GM18909 (cell line): ENCODE measurements around the gene CDK5R2.

ENCODE experiments used
- ATAC-seq: cut with Tn5 transposase; IDR thresholded peaks from one replicate; pipeline ENCODE4 v1.9.1; 2021; ENCODE audit warnings: mild to moderate bottlenecking; ENCODE audit not compliant: unreplicated experiment, poor library complexity

Gene CDK5R2

DNA sequence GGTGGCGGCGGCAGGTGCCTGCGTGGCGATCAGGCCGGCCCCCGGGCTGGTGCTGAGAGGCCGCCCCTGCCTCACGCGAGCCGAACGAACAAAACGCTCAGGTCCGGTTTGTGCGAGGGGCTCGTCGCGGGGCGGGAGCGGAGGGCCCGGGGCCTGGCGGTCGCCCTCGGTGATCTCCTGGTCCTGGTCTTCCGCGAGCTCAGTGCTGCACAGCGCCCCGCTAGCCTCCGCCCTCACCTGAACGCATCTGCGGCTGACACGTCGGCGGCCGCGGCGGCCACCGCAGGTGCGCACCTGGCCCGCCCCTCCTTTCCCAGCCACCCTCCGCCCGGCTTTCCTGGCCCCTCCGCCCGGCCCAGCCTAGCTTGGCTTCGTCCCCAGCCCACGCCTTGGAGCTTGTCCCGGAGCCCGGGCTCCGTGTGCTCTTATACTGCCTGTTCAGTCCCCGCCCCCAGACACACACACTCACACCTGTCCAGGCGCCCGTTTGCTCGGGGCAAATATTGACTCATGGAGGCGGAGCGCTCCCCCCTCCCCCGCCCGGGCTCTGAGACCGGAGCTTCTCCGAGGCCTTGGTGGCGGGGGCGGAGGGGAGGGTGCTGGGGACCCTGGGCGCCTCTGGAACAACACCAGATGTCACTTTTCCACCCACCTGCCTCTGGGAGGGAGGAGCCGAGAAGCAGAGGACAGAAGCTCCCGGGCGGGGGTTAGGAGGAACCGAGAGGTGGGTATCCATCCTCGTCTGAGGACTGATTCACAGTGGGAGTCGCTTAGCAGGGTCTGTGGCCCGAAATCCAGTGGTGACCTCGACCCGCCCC, 42.3 kb downstream of the CDK5R2 start:
- no peak for ATAC-seq

- ATAC-seq = no peak
Measured at GRCh38 chr2:219002395-219003266, 43.2 kb downstream of the CDK5R2 start.

- no peak for ATAC-seq
Measured at GRCh38 chr2:219003267-219003634, 43.8 kb downstream of the CDK5R2 start.

DNA sequence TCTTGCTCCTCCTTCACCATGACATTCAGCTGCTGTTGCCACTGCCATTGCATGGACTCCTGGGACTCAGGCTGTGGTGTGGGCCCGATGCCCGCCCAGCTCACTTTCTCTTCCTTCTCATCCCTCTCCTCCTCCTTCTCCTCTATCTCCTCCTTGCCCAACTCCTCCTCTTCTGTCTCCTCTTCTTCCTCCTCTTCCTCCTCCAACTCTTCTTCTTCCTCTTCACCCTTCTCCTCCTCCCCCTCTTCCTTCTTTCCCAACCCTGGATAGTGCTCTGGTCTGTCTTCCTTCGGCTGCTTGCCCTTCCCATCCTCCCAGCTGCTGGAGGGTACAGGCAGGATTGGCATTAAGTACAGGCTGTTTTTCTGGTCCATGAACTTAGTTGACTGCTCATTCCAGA, 44.5 kb downstream of the CDK5R2 start:
- ATAC-seq = no peak

DNA sequence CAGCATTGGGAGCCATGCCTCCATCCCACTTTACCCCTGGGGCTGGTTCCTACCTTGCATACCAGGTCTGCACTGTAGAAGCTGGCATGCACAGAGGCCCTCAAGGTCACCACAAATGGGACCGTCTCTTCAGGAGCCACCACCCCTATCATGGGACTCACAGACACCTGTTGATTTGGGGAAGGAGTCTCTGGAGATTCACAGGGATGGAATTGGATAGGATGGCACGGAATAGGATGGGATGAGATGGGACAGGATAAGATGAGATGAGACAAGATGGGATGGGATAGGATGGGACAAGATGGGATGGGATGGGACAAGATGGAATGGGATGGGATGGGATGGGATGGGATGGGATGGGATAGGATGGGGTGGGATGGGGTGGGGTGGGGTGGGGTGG, 49.8 kb downstream of the CDK5R2 start:
- ATAC-seq = no peak

DNA sequence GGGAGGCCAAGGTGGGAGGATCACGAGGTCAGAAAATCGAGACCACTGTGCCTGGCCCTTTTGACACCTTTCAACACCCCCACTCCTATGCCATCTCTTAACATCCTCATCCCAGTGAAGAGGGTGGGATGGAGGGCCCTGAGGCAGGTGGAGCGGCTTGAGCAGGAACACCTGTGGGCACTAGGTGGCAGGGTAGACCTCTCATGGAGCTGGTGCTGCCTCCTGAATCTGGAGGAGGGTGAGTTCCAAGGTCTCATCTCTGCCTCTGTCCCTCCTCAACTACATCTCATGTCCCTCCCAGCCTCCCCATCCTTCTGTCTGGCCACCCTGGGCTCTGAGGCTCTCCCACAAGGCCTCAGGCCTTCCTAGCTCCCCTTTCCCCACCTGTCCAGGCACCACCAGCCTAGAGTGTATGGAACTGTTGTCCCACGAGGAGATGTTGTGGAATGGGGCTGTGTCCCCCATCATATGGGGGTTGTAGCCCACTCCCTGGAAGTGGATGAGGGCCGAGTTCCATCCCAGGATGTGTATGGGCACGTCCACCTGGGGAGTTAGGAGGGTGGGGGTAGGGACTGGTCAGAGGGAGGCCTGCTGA, 50.8 kb downstream of the CDK5R2 start:
- ATAC-seq = no peak

GRCh38 chr2:219010873-219011272, 51.4 kb downstream of the CDK5R2 start:
- ATAC-seq = no peak
